Activated CD8-positive, alpha-beta memory T cell treated with anti-CD3 and anti-CD28 coated beads, Interleukin-2, amount 50 U/mL, for 24 hours (primary cell): ENCODE data around the gene FOXP4.
A peak's percentile ranks its signal among the peaks of the same experiment; 100 is the strongest.
"Not testable (repeated sequence)": the region's sequence is repeated elsewhere in the genome, so short reads cannot be mapped to it uniquely, and the experiment has no call there.

Experiments
- DNase-seq: peaks from one replicate; pipeline ENCODE4 v3.0.0-alpha.2; 2020; ENCODE audit errors: extremely low read depth

FOXP4 gene

DNA sequence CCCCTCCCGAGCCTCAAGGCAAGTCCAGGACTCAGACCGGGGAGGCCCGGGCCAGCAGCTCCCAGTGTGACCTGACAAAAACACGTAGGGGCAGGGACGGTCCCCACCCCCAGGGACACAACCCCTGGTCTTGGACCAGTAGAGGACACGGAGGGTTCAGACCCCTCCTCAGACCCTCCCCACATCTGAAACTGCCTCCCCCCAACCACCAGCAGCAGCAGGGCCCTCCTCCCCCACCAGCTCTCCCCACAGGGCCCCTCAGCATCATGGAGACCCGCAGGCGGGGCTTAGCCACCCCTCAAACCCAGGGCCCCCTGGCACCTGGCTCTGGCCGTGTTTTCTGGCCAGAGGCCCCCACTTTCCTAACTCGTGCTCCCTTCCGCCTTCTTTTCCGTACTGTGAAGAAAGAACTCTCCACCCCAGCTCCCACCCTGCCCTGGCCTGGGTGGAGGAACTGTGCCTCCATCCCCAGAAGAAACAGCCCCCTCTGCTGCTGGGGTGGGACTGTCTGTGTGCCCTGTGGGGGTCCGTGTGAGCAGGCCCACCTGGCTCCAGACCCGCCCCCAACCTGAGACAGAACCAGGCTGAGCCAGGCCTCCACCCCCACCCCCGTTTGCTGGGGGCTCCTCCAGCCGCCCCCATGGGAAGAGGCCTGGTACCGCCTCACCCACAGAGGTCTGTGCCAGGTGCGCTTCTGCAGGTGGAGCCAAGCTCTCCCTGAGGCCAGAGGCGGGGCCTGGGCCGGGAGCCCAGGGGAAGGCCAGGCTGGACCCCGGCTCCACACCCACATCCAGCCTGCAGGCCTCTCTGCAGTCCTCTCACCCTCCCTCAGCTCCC is 53.1 kb downstream of the FOXP4 start:
- DNase-seq = no peak

DNA sequence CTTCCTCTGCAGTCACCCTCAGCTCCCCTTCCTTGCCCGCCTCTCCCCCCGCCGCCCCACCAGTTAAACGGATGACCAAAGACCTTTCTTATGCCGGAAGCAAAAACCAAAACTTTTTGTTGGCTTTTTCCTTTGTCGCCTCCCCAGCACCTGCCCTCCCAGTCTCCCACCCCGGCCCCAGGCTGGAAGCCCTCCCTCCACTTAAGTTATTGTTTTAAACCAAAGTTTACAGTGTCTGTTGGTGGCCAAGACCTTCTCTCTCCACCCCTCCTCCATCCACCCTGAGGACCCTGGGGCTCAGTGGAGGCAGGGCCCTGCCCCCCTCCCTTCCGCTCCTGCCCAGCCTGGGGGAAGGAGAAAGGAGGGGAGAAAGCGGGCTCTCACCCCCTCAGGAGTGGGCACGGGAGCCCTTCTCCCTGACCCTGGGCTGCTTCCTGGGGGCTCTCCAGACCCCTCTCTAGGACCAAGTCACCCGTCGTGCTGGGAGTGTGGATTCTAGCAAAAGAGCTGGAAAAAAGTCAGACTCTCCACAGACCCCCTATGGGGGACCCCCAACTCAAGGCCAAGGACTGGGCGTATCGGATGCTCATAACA is 53.8 kb downstream of the FOXP4 start:
- DNase-seq = no peak

DNA sequence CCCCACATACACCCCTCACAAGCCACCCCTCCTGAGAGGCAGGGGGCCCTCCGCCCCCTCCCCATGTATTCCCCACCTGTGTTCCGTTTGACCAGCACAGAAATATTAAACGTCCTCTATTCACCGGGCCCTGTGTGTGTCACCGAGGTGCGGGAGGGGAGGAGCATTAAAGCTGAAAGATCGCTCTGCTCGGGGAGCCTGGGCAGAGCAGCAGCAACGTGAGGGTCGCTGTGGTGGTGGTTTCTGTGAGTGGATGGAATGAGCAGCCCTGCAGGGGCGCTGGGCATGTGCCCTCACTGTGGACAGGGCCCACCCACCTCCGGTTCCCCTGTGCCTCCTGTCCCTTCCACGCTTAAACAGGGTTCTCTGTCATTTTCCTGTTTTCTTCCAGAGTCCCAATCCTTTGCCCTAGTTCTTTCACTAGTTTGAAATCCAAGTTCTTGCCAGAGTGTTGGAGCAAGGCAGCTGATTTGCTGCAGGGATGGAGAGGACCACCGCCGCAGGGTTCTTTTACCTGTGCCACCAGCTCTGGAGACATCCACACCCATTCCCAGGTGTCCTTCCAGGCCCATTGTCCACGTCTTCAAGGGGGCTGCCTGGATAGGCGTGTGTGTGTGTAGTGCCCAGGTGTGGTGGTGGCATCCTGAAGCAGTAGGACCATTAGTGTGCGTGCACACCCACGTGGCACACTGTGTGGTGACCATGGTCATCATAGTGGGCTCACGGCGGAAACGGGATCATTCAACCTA is 54.5 kb downstream of the FOXP4 start:
- DNase-seq = no peak

DNA sequence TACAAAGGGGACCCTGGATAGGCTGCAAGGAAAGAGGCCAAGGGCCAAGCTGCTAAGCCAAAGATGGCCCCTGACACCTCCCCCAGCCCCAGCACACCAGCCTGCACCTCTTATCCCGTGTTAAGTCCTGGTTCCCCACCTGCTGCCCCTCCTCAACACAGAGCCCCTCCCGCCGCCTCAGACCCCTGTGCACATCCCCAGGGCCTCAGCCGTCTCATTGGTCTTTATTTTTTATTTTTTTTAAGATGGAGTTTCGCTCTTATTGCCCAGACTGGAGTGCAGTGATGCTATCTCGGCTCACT is 55.0 kb downstream of the FOXP4 start:
- no peak for DNase-seq

DNA sequence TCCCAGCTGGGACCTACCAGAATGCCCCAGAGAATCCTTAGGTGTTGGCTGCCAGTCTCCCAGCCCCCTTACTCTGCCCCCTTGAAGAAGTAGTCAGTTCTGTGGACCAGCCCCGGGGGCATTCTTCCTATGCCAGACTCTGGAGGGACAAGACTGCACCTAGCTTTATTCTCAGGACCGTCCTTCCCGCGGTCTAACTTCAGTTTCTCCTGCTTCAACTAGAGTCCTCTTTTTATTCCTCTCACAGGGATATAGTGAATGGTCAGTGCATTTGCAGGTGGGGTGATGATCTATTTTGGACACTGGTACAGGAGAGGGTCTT is 56.2 kb downstream of the FOXP4 start:
- DNase-seq = no peak

DNA sequence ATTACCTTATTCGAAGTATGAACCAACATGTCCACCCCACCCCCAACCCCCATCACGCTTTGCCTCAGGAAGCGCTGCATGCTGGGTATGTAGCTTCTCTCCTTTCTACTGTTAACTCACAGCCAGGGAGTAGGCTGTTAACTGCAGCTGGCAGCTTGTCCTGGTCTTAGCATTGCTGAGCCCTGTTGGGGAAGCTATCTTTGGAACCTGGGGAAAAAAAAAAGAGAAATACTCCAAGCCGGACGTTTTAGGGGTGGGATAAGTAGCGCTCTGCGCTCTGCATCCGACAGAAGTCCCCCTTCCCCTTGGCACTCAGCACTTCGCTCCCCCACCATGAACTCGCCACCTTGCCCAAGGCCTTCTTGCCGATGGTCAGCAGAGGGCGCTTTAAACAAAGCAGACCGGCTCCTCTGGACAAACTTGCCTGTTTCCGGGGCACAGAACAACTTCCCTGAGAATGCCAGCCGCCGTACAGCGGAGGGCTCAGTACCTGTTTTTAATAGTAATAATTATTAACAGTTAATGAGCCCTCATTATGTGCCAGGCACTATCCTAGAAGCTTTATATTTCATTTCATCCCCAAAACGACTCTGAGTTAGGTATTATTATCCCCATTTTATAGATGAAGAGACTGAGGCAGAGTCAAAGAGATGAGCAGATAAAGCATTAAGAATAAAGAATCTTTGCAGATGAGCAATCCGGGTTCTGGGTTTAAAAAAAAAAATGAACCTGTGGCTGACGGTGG is 56.9 kb downstream of the FOXP4 start:
- DNase-seq = peak; percentile 57

DNA sequence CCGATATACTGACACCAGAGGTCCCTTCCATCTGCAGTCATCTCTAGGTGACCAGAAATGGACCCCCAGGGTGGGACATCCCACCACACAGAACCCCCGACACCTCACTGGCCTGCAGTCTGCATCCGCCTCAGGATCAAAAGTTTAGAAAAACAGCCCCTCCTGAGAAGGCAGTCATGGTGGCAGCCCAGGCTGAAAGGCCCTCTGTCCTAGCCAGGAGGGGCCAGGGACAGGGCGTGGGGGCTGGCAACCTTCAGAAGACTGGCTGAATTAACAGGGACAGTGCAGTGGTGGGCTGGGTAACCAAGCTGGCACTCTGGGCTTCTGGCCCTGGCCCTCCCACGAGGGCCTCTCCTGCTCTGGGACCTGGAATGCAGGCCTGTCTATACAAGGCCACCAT is 57.8 kb downstream of the FOXP4 start:
- DNase-seq = no peak

DNA sequence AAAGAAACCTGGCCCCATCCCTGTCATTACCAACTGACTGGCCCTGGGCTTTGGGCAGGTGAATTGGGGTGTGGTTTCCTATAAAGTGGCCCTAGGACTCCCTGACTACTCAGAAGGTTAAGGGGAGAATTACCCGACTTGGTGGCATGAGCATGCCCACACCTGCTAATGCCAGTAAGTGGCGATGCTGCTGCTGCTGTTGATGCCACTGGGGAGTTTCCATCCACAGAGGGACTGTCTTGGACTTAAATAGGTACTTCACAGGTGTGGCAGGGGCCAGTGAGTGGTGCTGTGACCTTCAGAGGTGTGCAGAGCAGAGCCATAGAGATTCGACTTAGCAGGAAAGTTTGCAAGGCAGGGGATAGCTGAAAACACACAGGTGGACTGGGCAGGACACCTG is 59.5 kb downstream of the FOXP4 start:
- DNase-seq = no peak

DNA sequence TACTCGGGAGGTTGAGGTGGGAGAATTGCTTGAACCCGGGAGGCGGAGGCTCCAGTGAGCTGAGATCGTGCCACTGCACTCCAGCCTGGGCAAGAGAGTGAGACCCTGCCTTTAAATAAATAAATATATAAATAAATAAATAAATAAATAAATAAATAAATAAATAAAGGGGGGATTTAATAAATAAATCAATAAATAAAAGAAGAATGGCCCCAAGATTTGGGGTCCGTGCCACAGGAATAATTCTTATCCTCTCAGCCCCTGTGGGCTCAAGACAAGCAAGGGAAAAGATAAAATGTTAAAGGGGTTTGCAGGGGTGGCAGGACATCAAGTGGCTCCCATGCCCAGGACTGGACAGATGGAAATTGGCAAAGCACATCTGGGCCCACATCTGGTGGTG is 60.9 kb downstream of the FOXP4 start:
- DNase-seq = no peak

DNA sequence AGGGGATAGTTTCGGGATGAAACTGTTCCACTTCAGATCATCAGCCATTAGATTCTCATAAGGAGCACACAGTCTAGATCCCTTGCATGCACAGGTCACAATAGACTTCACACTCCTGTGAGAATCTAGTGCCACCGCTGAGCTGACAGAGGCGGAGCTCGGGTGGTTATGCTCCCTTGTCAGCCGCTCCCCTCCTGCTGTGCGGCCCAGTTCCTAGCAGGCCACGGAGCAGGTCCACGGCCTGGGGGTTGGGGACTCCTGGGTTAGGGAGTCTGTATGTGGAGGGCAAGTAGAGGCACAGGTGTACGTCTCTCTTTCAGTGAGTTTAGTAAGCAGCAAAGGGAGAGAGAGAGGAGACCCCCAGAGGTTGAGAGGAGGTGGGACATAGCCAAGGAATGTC is 61.6 kb downstream of the FOXP4 start:
- DNase-seq = no peak

DNA sequence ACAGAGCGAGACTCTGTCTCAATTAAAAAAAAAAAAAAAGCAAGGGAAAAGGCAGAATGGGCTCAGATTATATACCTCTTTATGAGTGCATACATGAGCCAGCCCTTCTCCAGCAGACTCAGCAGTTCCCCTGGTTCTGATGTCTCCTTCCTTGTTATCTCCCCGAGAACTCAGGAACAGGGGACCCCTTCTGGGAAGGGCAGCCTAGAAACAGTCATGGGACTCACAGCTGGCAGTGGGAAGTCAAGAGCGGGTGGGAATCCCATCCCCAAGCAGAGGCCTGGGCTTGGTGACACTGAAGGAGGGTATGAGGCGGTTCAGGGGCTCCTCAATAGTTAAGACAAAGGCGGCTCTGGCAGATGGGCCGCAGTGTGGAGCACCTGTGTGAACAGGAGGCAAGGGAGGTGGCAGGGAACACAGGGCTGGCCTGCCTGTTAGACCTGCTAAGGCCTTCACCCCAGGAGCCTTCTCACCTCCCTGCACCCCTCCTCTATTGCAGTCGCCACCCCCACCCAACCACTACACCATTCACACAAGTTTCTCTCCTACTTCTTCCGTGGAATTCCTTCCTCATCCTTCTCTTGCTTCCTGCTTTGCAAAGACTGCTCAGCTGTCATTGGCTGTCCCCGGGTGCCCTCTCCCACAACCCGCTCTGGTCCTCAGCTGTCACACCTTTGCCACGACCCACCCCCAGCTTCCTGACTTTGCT is 62.4 kb downstream of the FOXP4 start:
- no peak for DNase-seq

DNA sequence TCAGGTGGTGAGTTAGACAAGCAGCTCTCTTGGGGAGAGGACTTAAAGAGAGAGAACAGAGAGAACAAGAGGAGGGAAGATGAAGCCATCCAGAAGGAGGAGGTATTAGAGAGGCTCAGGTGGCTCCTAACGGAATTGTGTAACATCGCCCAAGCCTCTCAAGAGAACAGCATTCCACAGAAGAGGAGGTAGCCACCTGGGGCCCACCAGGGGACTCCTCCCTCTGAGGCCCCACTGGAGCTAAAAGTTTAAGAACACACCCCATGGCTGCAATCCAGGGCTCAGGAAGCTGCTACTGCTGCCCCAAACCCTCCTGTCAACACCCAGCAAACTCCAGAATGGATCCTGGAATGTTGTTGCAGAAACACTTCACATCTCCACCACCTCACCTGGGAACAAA is 68.5 kb downstream of the FOXP4 start:
- no peak for DNase-seq

DNA sequence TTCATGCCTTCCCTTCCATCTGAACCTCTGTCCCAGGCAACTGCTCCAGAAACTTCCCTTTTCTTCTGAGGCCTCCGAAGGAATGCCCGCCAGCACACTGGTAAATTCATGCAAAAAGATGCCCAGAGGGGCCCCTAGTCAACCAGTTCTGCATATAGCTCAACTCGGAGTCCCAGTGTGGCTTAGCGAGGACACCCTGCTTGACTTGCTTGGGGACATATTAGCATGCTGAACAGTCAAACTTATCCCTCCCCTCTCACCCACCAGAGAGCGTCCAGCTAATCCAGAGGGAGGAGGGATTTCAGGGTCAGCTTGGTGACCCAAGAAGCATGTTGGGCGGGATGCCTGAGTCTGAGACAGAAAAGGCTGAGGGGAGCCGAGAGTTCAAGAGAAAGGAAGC is 69.1 kb downstream of the FOXP4 start:
- no peak for DNase-seq

DNA sequence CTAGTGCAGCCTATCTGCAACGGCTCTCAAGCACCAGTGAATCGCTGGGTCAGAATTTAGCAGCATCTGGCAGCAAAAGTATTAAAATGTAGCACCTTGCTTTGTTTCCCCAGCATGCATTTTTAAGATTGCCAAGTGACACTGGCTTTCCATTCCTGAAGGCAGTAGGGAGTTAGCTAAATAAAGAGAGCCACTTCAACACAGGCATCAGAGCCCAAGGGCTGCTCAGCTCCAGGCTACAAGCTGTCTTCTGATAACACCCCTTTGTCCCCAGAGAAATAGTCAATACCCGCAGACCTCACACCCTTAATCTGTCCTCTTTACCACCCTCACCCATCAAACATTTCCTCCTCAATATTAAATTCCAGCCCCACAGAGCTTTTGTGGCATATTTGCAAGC is 72.4 kb downstream of the FOXP4 start:
- no peak for DNase-seq

DNA sequence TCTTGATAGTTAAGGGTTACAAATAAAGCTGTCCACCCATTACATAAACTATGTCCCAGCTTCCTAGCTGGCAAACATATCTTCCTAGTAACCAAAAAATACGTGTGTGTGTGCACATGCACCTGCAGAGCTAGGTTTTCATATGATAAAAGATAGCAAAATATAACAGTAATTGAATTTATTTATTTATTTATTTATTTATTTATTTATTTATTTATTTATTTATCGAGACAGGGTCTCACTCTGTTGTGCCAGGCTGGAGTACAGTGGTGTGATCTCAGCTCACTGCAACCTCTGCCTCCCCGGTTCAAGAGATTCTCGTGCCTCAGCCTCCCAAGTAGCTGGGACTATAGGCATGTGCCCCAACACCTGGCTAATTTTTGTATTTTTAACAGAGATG is 73.0 kb downstream of the FOXP4 start:
- DNase-seq = not testable (repeated sequence)

DNA sequence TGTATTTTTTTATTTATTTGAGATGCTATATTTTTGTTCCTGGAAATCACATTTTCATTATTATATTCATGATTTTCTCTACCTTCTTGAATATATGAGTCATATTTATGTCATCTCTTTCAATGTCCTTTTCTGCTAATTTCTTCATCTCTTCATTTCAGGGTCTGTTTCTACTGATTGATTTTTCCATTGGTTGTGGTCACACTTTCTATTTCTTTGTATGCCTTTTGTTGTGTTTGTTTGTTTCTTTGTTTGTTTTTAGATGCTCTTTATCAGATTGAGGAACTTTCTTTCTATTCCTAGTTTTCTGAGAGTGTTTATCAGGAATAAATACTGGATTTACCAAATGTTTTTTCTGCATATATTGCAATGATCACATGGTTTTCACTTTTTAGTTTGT is 75.2 kb downstream of the FOXP4 start:
- DNase-seq = no peak

DNA sequence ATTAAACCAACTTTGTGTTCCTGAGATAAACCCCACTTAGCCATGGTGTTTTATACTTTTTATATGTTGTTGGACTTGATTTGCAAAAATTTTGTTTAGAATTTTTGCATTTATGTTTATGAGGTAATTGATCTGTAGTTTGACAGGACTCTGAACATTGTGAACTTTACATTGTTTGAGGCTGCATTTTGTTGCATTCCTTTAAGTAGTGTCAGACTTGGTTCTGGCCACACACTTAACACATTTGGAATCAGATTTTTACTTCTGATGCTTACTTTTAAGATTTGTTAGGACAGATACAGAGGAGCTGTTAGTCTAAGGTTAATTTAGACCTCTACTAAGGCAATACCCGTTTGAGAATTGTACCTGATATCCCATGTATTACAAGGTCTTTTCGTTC is 75.6 kb downstream of the FOXP4 start:
- DNase-seq = no peak

DNA sequence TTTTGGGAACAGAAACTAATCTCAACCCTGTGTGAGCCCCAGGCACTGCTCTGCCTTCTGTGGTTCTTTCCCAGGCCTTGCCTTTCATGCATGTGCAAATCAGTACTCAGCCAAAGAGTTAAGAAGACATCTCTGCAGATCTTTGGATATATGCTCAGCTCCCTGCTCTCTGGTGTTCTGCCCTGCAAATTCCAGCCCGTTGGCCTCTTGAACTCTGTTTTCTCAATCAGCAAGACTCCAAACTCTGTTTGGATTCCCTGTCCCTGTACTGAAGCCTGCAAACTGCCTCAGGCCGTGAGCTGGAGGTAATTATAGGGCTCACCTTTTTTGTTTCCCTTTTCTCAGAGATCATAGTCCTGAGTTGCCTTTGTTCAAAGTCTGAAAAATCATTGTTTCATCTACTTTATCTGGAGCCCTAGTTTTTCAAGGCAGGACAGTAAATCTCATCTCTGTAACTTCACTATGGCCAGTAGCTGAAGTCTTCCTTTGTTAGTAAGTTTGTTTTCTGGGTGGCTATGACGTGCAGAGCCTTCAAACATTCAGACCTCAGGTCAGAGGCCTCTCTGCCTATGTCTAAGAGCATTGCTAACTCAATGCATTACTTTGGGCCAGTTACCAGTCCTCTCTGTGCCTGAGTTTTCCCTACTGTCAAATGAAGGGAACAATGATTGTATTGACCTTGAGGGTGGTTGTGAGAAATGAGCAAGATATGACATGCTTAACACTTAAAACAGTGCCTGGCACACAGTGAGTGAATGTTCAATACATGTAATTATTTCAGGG is 76.2 kb downstream of the FOXP4 start:
- no peak for DNase-seq

DNA sequence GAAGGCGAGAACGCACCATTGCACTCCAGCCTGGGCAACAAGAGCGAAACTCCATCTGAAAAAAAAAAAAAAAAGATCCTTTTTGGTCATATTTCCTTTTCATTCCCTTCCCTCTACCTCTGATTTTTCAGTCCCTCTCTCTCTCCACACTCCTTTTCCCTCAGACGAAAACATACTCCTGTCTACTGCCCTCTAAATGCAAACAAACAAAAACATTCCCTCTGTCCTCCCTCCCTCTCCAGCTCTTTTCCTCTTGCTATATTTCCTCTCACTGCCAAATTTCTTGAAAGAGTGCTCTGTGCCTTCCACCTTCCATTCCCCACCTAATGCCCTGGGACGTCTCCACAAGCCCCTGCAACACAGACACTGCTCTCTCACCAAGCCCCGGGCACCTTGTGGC is 77.1 kb downstream of the FOXP4 start:
- no peak for DNase-seq

DNA sequence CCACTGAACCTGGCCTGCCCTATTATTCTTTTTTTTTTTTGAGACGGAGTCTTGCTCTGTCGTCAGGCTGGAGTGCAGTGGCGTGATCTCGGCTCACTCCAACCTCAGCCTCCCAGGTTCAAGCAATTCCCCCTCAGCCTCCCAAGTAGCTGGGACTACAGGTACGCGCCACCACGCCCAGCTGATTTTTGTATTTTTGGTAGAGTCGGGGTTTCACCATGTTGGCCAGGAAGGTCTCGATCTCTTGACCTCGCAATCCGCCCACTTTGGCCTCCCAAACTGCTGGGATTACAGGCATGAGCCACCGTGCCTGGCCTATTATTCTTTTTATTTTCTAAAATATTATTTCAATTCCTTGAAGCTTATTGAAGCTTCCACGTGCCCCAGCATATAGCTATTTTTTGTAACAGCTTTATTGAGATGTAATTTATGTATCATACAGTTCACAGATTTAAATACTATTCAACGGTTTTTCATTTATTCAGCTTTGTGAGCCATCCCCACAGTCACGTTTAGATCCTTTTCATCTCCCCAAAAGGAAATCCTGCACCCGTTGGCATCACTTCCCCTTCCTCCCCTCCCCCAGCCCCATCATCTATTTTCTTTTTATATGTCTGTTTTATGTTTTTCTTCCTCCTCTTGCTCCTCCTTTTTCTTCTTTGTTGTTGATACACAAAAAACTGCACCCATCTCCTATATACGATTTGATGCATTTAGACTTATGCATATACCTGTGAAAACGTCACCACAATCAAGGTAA is 78.6 kb downstream of the FOXP4 start:
- DNase-seq = no peak
